GM23338 (cell line): Measurements from ENCODE around the gene STK33. TPM values are rescaled to one million over a fixed set of nuclear protein-coding genes. Genes with fewer than 3 reads are reported as not detected.

ENCODE experiments used
- ATAC-seq: fragments of 200-7000 bp; cut with Tn5 transposase; 3 replicates; pipeline ENCODE4 v1.9.1; 2020
- DNase-seq: peaks from one replicate; pipeline ENCODE4 v3.0.0-alpha.2; 2015; ENCODE audit warnings: low spot score
- H2AFZ ChIP-seq: fragments of 200-600 bp; sonication (generic); 2 replicates; pipeline ENCODE4 v1.8.0; 2016; ENCODE audit warnings: antibody characterized with exemption, mild to moderate bottlenecking, moderate library complexity
- H3F3A ChIP-seq: fragments of 200-600 bp; sonication (generic); replicated peaks from 2 replicates; pipeline ENCODE4 v1.8.0; 2017; ENCODE audit warnings: antibody characterized with exemption, mixed run types, low read depth
- H3K27ac ChIP-seq: fragments of 200-600 bp; sonication (generic); 2 replicates; pipeline ENCODE4 v1.6.1; 2016; ENCODE audit warnings: low read depth
- H3K27me3 ChIP-seq: fragments of 200-600 bp; sonication (generic); 2 replicates; pipeline ENCODE4 v1.8.0; 2016; ENCODE audit warnings: mild to moderate bottlenecking, mixed run types, moderate library complexity; ENCODE audit not compliant: insufficient read depth
- H3K36me3 ChIP-seq: fragments of 200-600 bp; sonication (generic); 2 replicates; pipeline ENCODE4 v1.8.0; 2016; ENCODE audit warnings: mild to moderate bottlenecking; ENCODE audit not compliant: insufficient read depth
- H3K4me1 ChIP-seq: fragments of 200-600 bp; sonication (generic); 2 replicates; pipeline ENCODE4 v1.8.0; 2016; ENCODE audit warnings: mild to moderate bottlenecking, moderate library complexity; ENCODE audit not compliant: insufficient read depth
- H3K4me2 ChIP-seq: fragments of 200-600 bp; sonication (generic); 2 replicates; pipeline ENCODE4 v1.7.1; 2017; ENCODE audit warnings: mixed run types
- H3K4me3 ChIP-seq: fragments of 200-600 bp; sonication (generic); 2 replicates; pipeline ENCODE4 v1.6.1; 2016; ENCODE audit warnings: mixed run types
- H3K79me2 ChIP-seq: fragments of 200-600 bp; sonication (generic); replicated peaks from 2 replicates; pipeline ENCODE4 v1.8.0; 2017; ENCODE audit warnings: mild to moderate bottlenecking; ENCODE audit not compliant: insufficient read depth
- H3K9me2 ChIP-seq: fragments of 200-600 bp; sonication (generic); 2 replicates; pipeline ENCODE4 v1.8.0; 2017; ENCODE audit not compliant: insufficient read depth
- H4K20me1 ChIP-seq: fragments of 200-600 bp; sonication (generic); replicated peaks from 2 replicates; pipeline ENCODE4 v1.8.0; 2017; ENCODE audit warnings: mild to moderate bottlenecking; ENCODE audit not compliant: insufficient read depth
- H3K27ac Mint-ChIP-seq: 2 replicates; pipeline ENCODE4 v1.8.0; 2020; ENCODE audit warnings: inconsistent platforms, mild to moderate bottlenecking, moderate library complexity, mixed read lengths
- H3K27me3 Mint-ChIP-seq: 3 replicates; pipeline ENCODE4 v1.8.0; 2022; ENCODE audit warnings: low read depth, mild to moderate bottlenecking, moderate library complexity, mixed read lengths, inconsistent platforms; ENCODE audit not compliant: insufficient read depth, poor library complexity
- H3K36me3 Mint-ChIP-seq: 3 replicates; pipeline ENCODE4 v1.8.0; 2021; ENCODE audit warnings: low read depth, mild to moderate bottlenecking, inconsistent platforms, moderate library complexity, mixed read lengths
- H3K4me1 Mint-ChIP-seq: 3 replicates; pipeline ENCODE4 v1.8.0; 2020; ENCODE audit warnings: mild to moderate bottlenecking, inconsistent platforms, mixed read lengths
- H3K4me3 Mint-ChIP-seq: 3 replicates; pipeline ENCODE4 v1.8.0; 2021; ENCODE audit warnings: moderate library complexity, mild to moderate bottlenecking, inconsistent platforms, mixed read lengths
- H3K9me3 Mint-ChIP-seq: 3 replicates; pipeline ENCODE4 v1.8.0; 2020; ENCODE audit warnings: moderate library complexity, mild to moderate bottlenecking, inconsistent platforms, mixed read lengths
- CREB1 ChIP-seq: fragments of 250-450 bp; sonication (Bioruptor Pico); IDR thresholded peaks from 2 replicates; pipeline ENCODE4 v1.5.0; 2020; ENCODE audit warnings: low read depth, mild to moderate bottlenecking, moderate library complexity
- ETS1 ChIP-seq: IDR thresholded peaks from 2 replicates; pipeline ENCODE4 v1.6.1; 2016; ENCODE audit warnings: antibody characterized with exemption
- EZH2phosphoT487 ChIP-seq: fragments of 200-600 bp; sonication (generic); IDR thresholded peaks from one replicate; pipeline ENCODE4 v1.8.1; 2018; ENCODE audit warnings: antibody characterized with exemption; ENCODE audit not compliant: unreplicated experiment
- JUNB ChIP-seq: IDR thresholded peaks from one replicate; pipeline ENCODE4 v1.6.1; 2016; ENCODE audit warnings: antibody characterized with exemption; ENCODE audit not compliant: unreplicated experiment
- NANOG ChIP-seq: IDR thresholded peaks from 2 replicates; pipeline ENCODE4 v1.6.1; 2016; ENCODE audit warnings: antibody characterized with exemption, borderline replicate concordance
- POLR2AphosphoS5 ChIP-seq: IDR thresholded peaks from 2 replicates; pipeline ENCODE4 v1.6.1; 2016; ENCODE audit warnings: antibody characterized with exemption, low read depth
- REST ChIP-seq: IDR thresholded peaks from one replicate; pipeline ENCODE4 v1.6.1; 2018; ENCODE audit warnings: antibody characterized with exemption; ENCODE audit not compliant: unreplicated experiment
- STAT1 ChIP-seq: IDR thresholded peaks from one replicate; pipeline ENCODE4 v1.6.1; 2016; ENCODE audit warnings: antibody characterized with exemption; ENCODE audit not compliant: unreplicated experiment
- ZNF114 ChIP-seq: fragments of 250-450 bp; sonication (Bioruptor Pico); IDR thresholded peaks from 2 replicates; pipeline ENCODE4 v1.5.0; 2020; ENCODE audit warnings: mild to moderate bottlenecking, moderate library complexity
- ZNF331 ChIP-seq: fragments of 250-450 bp; sonication (Bioruptor Pico); IDR thresholded peaks from 2 replicates; pipeline ENCODE4 v1.5.0; 2020; ENCODE audit warnings: low read depth, mild to moderate bottlenecking, moderate library complexity
- polyA plus RNA-seq: library from polyadenylated mRNA; unstranded; fragments of >200 nt; fragmentation: Nextera tagmentation; extraction: Ambion mirVana; gene quantifications from 2 replicates; pipeline ENCODE4 v1.2.1, GENCODE V29; 2016
- total RNA-seq: library from RNA; depleted of rRNA; stranded (reverse); fragments of >200 nt; shearing (Covaris generic); gene quantifications from 2 replicates; pipeline ENCODE4 v1.2.3, GENCODE V29; 2014

STK33 gene
- total and polyA plus RNA-seq, 2 experiments from 2014 or later = 17.2 to 18.2 TPM

- TF ChIP-seq CREB1 (CRISPR knock-in tag) = no peak
- no peak for TF ChIP-seq NANOG
- TF ChIP-seq ZNF331 = no peak
- no peak for TF ChIP-seq JUNB
- TF ChIP-seq ZNF114 (CRISPR knock-in tag) = no peak
- TF ChIP-seq REST = no peak
- no peak for TF ChIP-seq POLR2AphosphoS5
Observed at GRCh38 chr11:8359521-8359920, 234.5 kb downstream of the STK33 start (continued).

GRCh38 chr11:8357891-8358566 is 236.0 kb downstream of the STK33 start:
- H3K27me3 ChIP-seq = no peaks in the 10 kb centered on the region
- no peaks in the 10 kb centered on the region for H3K4me1 ChIP-seq
- Mint-ChIP-seq H3K27ac (no peak overlapping the region), H3K9me3 (no peaks in the 10 kb centered on the region), H3K4me3 (no peak overlapping the region), H3K4me1 (peaks cover 16% of the 10 kb centered on the region; the same call in 2 of the 3 replicates), H3K36me3 (no peaks in the 10 kb centered on the region), H3K27me3 (peaks cover 12% of the 10 kb centered on the region)
- no peak overlapping the region for H3K4me3 ChIP-seq
- no peaks in the 10 kb centered on the region for H3K36me3 ChIP-seq
- H3K9me2 ChIP-seq = no peaks in the 10 kb centered on the region
- no peaks in the 10 kb centered on the region for H4K20me1 ChIP-seq
- TF ChIP-seq NANOG (no peak), CREB1 (CRISPR knock-in tag) (no peak), EZH2phosphoT487 (no peak), STAT1 (no peak), ETS1 (no peak)
- peak overlapping the region; percentile 47 for H2AFZ ChIP-seq
- no peaks in the 10 kb centered on the region for H3K79me2 ChIP-seq
- H3K4me2 ChIP-seq = no peak overlapping the region
- DNase-seq (peak; percentile 40), ATAC-seq (peak; percentile 59)
- H3K27ac ChIP-seq = no peak overlapping the region
- no peaks in the 10 kb centered on the region for H3F3A ChIP-seq
